ENCODE measurements around the gene DNAJB12.
A peak's percentile ranks its signal among the peaks of the same experiment; 100 is the strongest.

DNAJB12 gene

DNA sequence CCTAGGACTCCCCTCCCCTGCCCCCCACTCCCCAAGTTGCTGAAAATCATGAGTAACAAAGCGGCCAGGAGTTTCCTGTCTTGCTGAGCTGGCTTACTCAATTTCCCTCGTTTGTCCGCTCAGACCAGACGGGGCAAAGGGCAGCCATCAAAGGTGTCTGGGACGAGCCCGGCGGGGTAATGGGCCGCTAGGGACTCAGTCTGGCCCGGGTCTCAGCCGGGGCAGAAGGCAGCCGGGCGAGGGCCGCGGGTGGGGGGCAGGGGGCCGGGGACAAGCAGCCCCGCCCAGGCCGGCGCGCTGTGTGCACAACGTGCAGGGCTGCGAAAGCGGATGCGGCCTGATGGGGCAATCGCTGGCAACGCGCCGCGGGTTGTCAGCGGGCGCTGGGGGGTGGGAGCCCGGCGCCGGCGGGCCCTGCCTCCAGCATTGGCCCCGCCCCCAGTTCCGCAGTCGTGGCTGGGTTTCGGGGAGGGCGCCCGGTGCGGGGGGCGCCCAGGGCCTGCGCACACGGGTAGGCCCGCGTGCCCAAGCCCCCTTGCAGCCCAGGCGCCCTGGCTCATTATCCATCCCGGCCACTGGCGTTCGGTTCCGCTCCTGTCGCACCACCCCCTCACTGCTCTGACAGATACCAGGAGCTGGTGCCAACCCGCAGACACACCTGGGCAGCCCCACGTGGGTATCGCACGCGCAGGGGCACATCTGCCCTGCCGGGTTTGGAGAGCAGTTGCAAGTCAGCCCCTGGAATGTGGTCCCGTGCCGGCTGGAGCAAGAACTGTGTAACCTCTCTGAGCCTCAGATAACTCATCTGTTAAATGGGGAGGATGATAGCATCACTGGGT, 35.1 kb downstream of the DNAJB12 start:
- H3K4me3 Mint-ChIP-seq = peak overlapping the region; percentile 84
- no peaks in the 10 kb centered on the region for H3K9me3 Mint-ChIP-seq
- peak overlapping the region; percentile 97 for H3K27ac Mint-ChIP-seq
- H3K4me1 Mint-ChIP-seq (ENCODE audit: low read depth) = peaks cover 88% of the 10 kb centered on the region
- H3K27me3 Mint-ChIP-seq = no peaks in the 10 kb centered on the region
- no peaks in the 10 kb centered on the region for H3K36me3 Mint-ChIP-seq (ENCODE audit: low read depth)

DNA sequence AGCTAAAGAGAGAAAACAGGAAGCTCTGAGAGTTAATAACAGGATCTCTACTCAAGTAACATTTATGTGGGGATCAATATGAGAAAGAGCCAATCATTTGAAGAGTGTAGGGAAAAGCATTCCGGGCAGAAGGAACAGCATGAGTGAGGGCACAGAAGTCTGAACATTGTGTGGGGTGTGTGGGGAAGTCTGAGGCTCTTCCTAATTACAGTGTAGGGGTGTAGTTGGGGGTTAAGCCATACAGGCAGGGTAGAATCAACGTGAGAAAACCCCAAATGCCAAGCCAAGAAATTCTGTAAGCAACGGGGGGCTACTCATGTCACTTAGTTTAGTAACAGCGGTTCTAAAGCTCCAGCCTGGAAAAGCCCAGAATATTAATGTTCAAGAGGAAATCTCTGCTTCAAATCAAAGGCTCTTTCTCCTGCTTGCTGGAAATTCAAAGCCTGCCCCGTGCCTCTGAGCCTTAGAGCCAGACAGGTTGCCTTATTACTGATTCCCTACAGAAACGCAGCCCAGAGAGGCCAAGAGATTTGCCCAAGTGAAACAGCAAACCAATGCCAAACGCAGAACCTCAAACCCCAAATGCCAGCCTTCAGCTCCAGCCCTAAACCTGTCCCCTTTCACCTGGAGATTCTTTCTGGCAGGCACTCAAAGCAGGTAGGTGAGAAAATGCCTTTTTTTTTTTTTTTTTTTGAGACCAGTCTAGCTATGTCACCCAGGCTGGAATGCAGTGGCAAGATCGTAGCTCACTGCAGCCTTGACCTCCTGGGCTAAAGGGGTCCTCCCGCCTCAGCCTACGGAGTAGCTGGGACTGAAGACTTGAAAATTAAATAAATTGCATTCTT, 36.1 kb downstream of the DNAJB12 start:
- H3K27ac Mint-ChIP-seq = peak overlapping the region; percentile 97
- H3K4me1 Mint-ChIP-seq (ENCODE audit: low read depth) = peaks cover 79% of the 10 kb centered on the region

GRCh38 chr10:72316748-72317435, 37.8 kb downstream of the DNAJB12 start:
- peaks cover 63% of the 10 kb centered on the region for H3K4me1 Mint-ChIP-seq (ENCODE audit: low read depth)

More for the DNA sequence above, 36.1 kb downstream of the DNAJB12 start:
- no peaks in the 10 kb centered on the region for H3K9me3 Mint-ChIP-seq
- H3K27me3 Mint-ChIP-seq = no peaks in the 10 kb centered on the region
- H3K4me3 Mint-ChIP-seq = peak overlapping the region; percentile 84
- no peaks in the 10 kb centered on the region for H3K36me3 Mint-ChIP-seq (ENCODE audit: low read depth)

DNA sequence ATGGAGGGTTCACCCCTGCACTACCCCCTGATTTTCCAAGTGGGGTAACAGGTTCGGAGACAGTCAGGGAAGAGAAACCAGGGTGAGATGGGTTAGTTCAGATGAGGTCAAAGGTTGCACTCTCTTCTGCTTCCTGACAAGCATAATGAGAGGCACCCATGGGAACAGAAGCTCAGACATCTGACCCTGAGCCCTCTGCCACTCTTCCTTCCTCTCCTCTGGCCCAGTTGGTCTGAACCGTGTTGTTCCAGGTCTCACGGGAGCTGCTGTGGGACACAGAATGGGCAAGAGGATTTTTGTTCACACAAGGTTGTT, 38.4 kb downstream of the DNAJB12 start:
- Mint-ChIP-seq H3K4me3 (no peak overlapping the region), H3K36me3 (ENCODE audit: low read depth) (no peaks in the 10 kb centered on the region), H3K4me1 (ENCODE audit: low read depth) (peaks cover 61% of the 10 kb centered on the region), H3K27me3 (no peaks in the 10 kb centered on the region), H3K27ac (peak overlapping the region; percentile 74), H3K9me3 (no peaks in the 10 kb centered on the region)

More at GRCh38 chr10:72316748-72317435, 37.8 kb downstream of the DNAJB12 start:
- Mint-ChIP-seq H3K27ac (peak overlapping the region; percentile 94), H3K27me3 (no peaks in the 10 kb centered on the region), H3K4me3 (no peak overlapping the region), H3K9me3 (no peaks in the 10 kb centered on the region), H3K36me3 (ENCODE audit: low read depth) (no peaks in the 10 kb centered on the region)

GRCh38 chr10:72315611-72316385, 38.9 kb downstream of the DNAJB12 start:
- Mint-ChIP-seq H3K4me3 (no peak overlapping the region), H3K36me3 (ENCODE audit: low read depth) (no peaks in the 10 kb centered on the region), H3K4me1 (ENCODE audit: low read depth) (peaks cover 61% of the 10 kb centered on the region), H3K9me3 (no peaks in the 10 kb centered on the region), H3K27me3 (no peaks in the 10 kb centered on the region), H3K27ac (peak overlapping the region; percentile 74)

DNA sequence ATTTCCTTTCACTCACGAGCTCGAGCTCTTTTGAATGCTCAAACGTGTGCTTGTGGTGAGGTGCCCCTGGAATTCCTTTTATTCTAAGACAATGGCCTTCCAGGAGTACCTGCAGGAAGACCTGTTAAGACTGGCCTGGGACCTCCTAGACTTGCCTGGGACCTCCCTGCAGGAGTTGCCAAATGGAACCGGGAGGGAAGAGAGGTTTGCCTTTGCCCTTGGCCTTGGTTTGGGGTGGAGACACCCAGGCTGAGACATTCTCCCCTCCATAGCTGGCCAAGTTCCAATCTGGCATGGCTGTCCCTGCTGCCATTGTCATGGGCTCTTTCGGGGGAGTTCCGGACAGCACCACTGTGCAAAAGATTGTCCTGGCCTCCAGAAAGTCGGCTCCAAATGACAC, 39.7 kb downstream of the DNAJB12 start:
- H3K27ac Mint-ChIP-seq = no peak overlapping the region
- H3K36me3 Mint-ChIP-seq (ENCODE audit: low read depth) = no peaks in the 10 kb centered on the region
- H3K27me3 Mint-ChIP-seq = no peaks in the 10 kb centered on the region
- H3K4me1 Mint-ChIP-seq (ENCODE audit: low read depth) = peaks cover 61% of the 10 kb centered on the region
- no peak overlapping the region for H3K4me3 Mint-ChIP-seq
- H3K9me3 Mint-ChIP-seq = no peaks in the 10 kb centered on the region

DNA sequence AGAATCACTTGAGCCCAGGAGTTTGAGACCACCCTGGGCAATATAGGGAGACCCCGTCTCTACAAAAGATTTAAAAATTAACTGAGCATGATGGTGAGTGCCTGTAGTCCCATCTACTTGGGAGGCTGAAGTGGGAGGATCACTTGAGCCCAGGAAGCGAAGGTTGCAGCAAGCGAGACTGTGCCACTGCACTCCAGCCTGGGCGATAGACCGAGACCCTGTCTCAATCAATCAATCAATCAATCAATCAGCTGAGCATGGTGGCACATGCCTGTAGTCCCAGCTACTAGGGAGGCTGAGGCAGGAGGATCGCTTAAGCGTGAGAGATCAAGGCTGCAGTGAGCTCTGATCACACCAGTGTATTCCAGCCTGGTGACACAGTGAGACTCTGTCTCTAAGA, 40.5 kb downstream of the DNAJB12 start:
- H3K4me1 Mint-ChIP-seq (ENCODE audit: low read depth) = peaks cover 66% of the 10 kb centered on the region
- no peaks in the 10 kb centered on the region for H3K36me3 Mint-ChIP-seq (ENCODE audit: low read depth)
- no peaks in the 10 kb centered on the region for H3K9me3 Mint-ChIP-seq
- no peak overlapping the region for H3K4me3 Mint-ChIP-seq
- H3K27ac Mint-ChIP-seq = no peak overlapping the region
- H3K27me3 Mint-ChIP-seq = no peaks in the 10 kb centered on the region

DNA sequence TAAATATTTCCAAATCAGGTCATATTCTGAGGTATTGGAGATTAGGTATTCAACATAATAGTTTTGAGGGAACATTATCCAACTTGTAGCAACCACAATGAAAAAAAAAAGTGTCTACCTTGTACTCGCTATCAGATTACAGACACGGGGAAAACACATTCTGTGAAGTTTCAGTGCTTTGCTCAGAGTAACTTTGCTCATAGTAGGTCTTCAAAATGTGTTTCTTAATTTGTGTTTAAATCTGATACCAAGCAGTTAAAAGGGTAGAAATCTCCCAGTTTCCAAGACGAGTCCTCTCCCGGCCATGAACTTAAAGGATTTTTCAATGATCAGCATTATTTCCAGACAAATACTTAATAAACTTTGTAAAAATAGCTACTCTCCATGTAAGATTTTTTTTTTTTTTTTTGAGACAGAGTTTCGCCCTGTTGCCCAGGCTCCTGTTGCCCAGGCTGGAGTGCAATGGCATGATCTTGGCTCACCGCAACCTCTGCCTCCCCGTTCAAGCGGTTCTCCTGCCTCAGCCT, 41.8 kb downstream of the DNAJB12 start:
- Mint-ChIP-seq H3K27ac (no peak overlapping the region), H3K9me3 (no peaks in the 10 kb centered on the region), H3K4me1 (ENCODE audit: low read depth) (peaks cover 66% of the 10 kb centered on the region), H3K36me3 (ENCODE audit: low read depth) (no peaks in the 10 kb centered on the region), H3K27me3 (no peaks in the 10 kb centered on the region), H3K4me3 (no peak overlapping the region)

- Mint-ChIP-seq H3K27me3 (no peaks in the 10 kb centered on the region), H3K9me3 (no peaks in the 10 kb centered on the region), H3K27ac (peak overlapping the region; percentile 47), H3K4me3 (no peak overlapping the region), H3K4me1 (ENCODE audit: low read depth) (peaks cover 68% of the 10 kb centered on the region), H3K36me3 (ENCODE audit: low read depth) (no peaks in the 10 kb centered on the region)
Observed at GRCh38 chr10:72311667-72312066, 43.1 kb downstream of the DNAJB12 start.

- H3K4me3 Mint-ChIP-seq = no peak overlapping the region
- peaks cover 67% of the 10 kb centered on the region for H3K4me1 Mint-ChIP-seq (ENCODE audit: low read depth)
- no peaks in the 10 kb centered on the region for H3K36me3 Mint-ChIP-seq (ENCODE audit: low read depth)
- peak overlapping the region; percentile 79 for H3K27ac Mint-ChIP-seq
- H3K27me3 Mint-ChIP-seq = no peaks in the 10 kb centered on the region
- H3K9me3 Mint-ChIP-seq = no peaks in the 10 kb centered on the region
Observed at GRCh38 chr10:72310636-72311035, 44.1 kb downstream of the DNAJB12 start.

- Mint-ChIP-seq H3K27ac (peak overlapping the region; percentile 91), H3K4me3 (no peak overlapping the region), H3K9me3 (no peaks in the 10 kb centered on the region), H3K4me1 (ENCODE audit: low read depth) (peaks cover 67% of the 10 kb centered on the region), H3K36me3 (ENCODE audit: low read depth) (no peaks in the 10 kb centered on the region), H3K27me3 (no peaks in the 10 kb centered on the region)
Observed at GRCh38 chr10:72310241-72310633, 44.5 kb downstream of the DNAJB12 start.

- H3K4me1 Mint-ChIP-seq (ENCODE audit: low read depth) = peaks cover 69% of the 10 kb centered on the region
- H3K36me3 Mint-ChIP-seq (ENCODE audit: low read depth) = no peaks in the 10 kb centered on the region
- H3K27me3 Mint-ChIP-seq = no peaks in the 10 kb centered on the region
- H3K27ac Mint-ChIP-seq = peak overlapping the region; percentile 91
- H3K9me3 Mint-ChIP-seq = no peaks in the 10 kb centered on the region
- H3K4me3 Mint-ChIP-seq = peak overlapping the region; percentile 49
Observed at GRCh38 chr10:72309290-72310240, 45.2 kb downstream of the DNAJB12 start.

DNA sequence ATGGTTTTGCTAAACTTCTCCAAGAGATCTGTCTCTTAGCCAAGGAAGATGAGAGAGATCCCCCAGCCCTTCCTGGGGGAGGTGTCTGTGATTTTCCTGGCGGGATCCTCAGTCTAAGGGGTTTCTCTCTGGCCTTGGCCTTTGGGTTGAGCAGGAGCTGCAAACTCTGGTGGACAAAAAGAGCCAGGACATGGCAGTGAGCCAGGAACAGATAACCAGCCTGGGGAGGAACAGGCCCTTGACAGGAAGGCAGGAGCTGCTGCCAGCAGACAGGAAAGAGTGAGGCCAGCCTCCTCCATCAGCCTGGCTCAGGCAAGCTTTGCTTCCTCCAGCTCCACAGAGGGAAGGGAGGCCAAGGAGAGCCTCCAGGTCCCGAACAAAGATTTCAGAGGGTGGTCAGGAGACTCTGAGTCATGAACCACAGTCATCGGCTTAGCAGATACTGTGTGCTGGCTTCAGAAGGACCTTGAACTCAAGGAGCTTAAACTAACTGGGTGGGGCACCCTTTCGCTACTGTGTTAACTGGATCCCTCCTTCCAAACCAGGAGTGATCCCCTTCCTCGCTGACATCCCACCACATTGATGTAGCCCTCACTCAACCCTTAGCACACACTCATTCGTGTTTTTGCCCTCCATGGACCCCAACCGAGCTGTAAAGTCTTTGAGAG, 46.3 kb downstream of the DNAJB12 start:
- H3K36me3 Mint-ChIP-seq (ENCODE audit: low read depth) = no peaks in the 10 kb centered on the region
- H3K27ac Mint-ChIP-seq = peak overlapping the region; percentile 86
- no peak overlapping the region for H3K4me3 Mint-ChIP-seq
- H3K4me1 Mint-ChIP-seq (ENCODE audit: low read depth) = peaks cover 77% of the 10 kb centered on the region
- no peaks in the 10 kb centered on the region for H3K27me3 Mint-ChIP-seq
- H3K9me3 Mint-ChIP-seq = no peaks in the 10 kb centered on the region

Measured in stimulated activated naive CD8-positive, alpha-beta T cell treated with anti-CD3 and anti-CD28 coated beads, Interleukin-15, Interleukin-2, amounts not matched to agents 100 ng/mL and 50 ng/mL, for 24 hours (primary cell).